BJ (cell line): ENCODE data around the gene DCUN1D3. TPM values are rescaled to one million over a fixed set of nuclear protein-coding genes. Genes with fewer than 3 reads are reported as not detected.
"Not testable (repeated sequence)": the region's sequence is repeated elsewhere in the genome, so short reads cannot be mapped to it uniquely, and the experiment has no call there.

ENCODE experiments used
- CTCF ChIA-PET: fragments of 350-600 bp; formaldehyde crosslinking; extraction: SDS; loops from one replicate; lab custom pipeline; 2021; ENCODE audit warnings: antibody characterized with exemption, inconsistent platforms; lab: Yijun Ruan, JAX
- POLR2A ChIA-PET: fragments of 300-600 bp; sonication (Branson Sonifier 250); formaldehyde crosslinking; extraction: SDS; loops from one replicate; lab custom pipeline; 2021; ENCODE audit warnings: antibody characterized with exemption; lab: Charles Lee
- DNase-seq: peaks from one replicate; pipeline ENCODE4 v3.0.0-alpha.2; 2011; ENCODE audit warnings: low read depth
- H3K27me3 ChIP-seq: 2 replicates; pipeline ENCODE4 v1.6.0; 2011; ENCODE audit warnings: low read length; ENCODE audit not compliant: control insufficient read depth, insufficient read depth
- H3K36me3 ChIP-seq: 2 replicates; pipeline ENCODE4 v1.5.1; 2011; ENCODE audit warnings: low read length; ENCODE audit not compliant: control insufficient read depth, insufficient read depth
- H3K4me3 ChIP-seq: 2 replicates; pipeline ENCODE4 v1.5.1; 2011; ENCODE audit warnings: low read depth, mild to moderate bottlenecking, control low read depth, low read length
- CTCF ChIP-seq: IDR thresholded peaks from 2 replicates; pipeline ENCODE4 v1.5.1; 2011; ENCODE audit warnings: low read depth, mild to moderate bottlenecking, control low read depth, inconsistent platforms, low read length, moderate library complexity; ENCODE audit not compliant: insufficient read depth
- polyA minus RNA-seq: library from RNA; depleted of rRNA, polyadenylated mRNA; stranded (reverse); fragments of >200 nt; gene quantifications from 2 replicates; pipeline ENCODE4 v1.2.3, GENCODE V29; 2011; rRNA and poly(A)+ RNA removed
- polyA plus RNA-seq: library from polyadenylated mRNA; depleted of rRNA; stranded (reverse); fragments of >200 nt; gene quantifications from 2 replicates; pipeline ENCODE4 v1.2.3, GENCODE V29; 2011; rRNA removed

The DCUN1D3 gene
- polyA plus RNA-seq, result 10.9 and 15.5 TPM in 2 replicates
- 24.2 and 35.7 TPM in 2 replicates for polyA minus RNA-seq

GRCh38 chr16:20900299-20901067 lies at the start of gene DCUN1D3, which contains the start of gene LYRM1:
TSS of gene DCUN1D3 (minus strand) at chr16:20900358. CDS start at chr16:20862538, 37,820 bp downstream.
TSS of gene LYRM1 (plus strand) at chr16:20900771. CDS start at chr16:20915556, 14,785 bp downstream.
- TF ChIP-seq CTCF, result no peak
- Histone ChIP-seq H3K4me3 (peak within 1 kb of the TSS; percentile 86), H3K27me3 (no peaks in the 10 kb centered on the region), H3K36me3 (no peaks in the 10 kb centered on the region)
- POLR2A ChIA-PET, result interaction anchor here (0.7 kb wide), 1 partner anchor 48 kb away, joined by 9 read pairs; no protein-coding TSS in a partner anchor
- peak; percentile 92 for DNase-seq
- CTCF ChIA-PET, result interaction anchor here (0.7 to 1.8 kb wide), 5 partner anchors 11 to 257 kb away, joined by 3 to 6 read pairs (median 3); no protein-coding TSS in a partner anchor

GRCh38 chr16:20949660-20950059 lies 49.5 kb upstream of the DCUN1D3 start:
- ChIA-PET CTCF (interaction anchor here (1.2 kb wide), 1 partner anchor 99 kb away, joined by 3 read pairs; no protein-coding TSS in a partner anchor), POLR2A (no interaction called here)
- TF ChIP-seq CTCF, result no peak

GRCh38 chr16:20948444-20948843 lies 48.3 kb upstream of the DCUN1D3 start:
- ChIA-PET CTCF (interaction anchor here (1.2 kb wide), 1 partner anchor 98 kb away, joined by 3 read pairs; no protein-coding TSS in a partner anchor), POLR2A (no interaction called here)
- TF ChIP-seq CTCF, result no peak
- H3K36me3 ChIP-seq, result no peaks in the 10 kb centered on the region
- DNase-seq, result no peak
- H3K27me3 ChIP-seq, result peaks cover 1% of the 10 kb centered on the region; the same call in 1 of the 2 replicates
- H3K4me3 ChIP-seq, result no peak overlapping the region

More at GRCh38 chr16:20949660-20950059, 49.5 kb upstream of the DCUN1D3 start:
- Histone ChIP-seq H3K27me3 (peaks cover 1% of the 10 kb centered on the region; the same call in 1 of the 2 replicates), H3K36me3 (no peaks in the 10 kb centered on the region), H3K4me3 (no peak overlapping the region)
- DNase-seq, result no peak

GRCh38 chr16:20946015-20946629 lies 46.0 kb upstream of the DCUN1D3 start:
- H3K36me3 ChIP-seq, result no peaks in the 10 kb centered on the region
- peaks cover 1% of the 10 kb centered on the region; the same call in 1 of the 2 replicates for H3K27me3 ChIP-seq
- TF ChIP-seq CTCF, result no peak
- no peak for DNase-seq
- POLR2A ChIA-PET, result no interaction called here
- no peak overlapping the region for H3K4me3 ChIP-seq
- CTCF ChIA-PET, result no interaction called here

GRCh38 chr16:20945575-20945875 lies 45.4 kb upstream of the DCUN1D3 start:
- H3K27me3 ChIP-seq, H3K4me3 ChIP-seq, DNase-seq, CTCF ChIA-PET, H3K36me3 ChIP-seq, POLR2A ChIA-PET: not testable (repeated sequence)
